GM21423 (cell line): Measurements from ENCODE around the gene SATL1.
"Not testable (repeated sequence)": the region's sequence is repeated elsewhere in the genome, so short reads cannot be mapped to it uniquely, and the experiment has no call there.

Experiments
- ATAC-seq: cut with Tn5 transposase; IDR thresholded peaks from one replicate; pipeline ENCODE4 v1.9.1; 2021; ENCODE audit warnings: mild to moderate bottlenecking, moderate library complexity; ENCODE audit not compliant: unreplicated experiment

SATL1 gene, protein sequence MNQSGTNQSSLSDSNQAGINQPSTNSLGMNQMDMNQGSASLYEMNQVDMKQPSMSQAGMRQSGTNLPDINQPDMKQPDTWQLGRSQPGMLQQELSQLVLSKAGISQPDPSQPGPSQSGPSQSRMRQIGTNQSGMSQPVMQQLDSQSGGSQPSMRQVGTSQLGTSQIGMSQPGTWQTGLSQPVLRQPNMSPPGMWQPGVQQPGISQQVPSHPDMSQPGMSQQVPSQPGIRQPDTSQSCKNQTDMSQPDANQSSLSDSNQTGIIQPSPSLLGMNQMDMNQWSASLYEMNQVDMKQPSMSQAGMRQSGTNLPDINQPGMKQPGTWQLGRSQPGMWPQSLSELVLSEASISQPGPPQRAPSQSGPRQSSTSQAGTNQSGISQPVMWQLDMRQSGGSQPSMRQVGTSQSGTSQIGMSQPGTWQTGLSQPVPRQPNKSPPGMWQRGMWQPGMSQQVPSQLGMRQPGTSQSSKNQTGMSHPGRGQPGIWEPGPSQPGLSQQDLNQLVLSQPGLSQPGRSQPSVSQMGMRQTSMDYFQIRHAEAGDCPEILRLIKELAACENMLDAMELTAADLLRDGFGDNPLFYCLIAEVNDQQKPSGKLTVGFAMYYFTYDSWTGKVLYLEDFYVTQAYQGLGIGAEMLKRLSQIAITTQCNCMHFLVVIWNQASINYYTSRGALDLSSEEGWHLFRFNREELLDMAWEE

DNA sequence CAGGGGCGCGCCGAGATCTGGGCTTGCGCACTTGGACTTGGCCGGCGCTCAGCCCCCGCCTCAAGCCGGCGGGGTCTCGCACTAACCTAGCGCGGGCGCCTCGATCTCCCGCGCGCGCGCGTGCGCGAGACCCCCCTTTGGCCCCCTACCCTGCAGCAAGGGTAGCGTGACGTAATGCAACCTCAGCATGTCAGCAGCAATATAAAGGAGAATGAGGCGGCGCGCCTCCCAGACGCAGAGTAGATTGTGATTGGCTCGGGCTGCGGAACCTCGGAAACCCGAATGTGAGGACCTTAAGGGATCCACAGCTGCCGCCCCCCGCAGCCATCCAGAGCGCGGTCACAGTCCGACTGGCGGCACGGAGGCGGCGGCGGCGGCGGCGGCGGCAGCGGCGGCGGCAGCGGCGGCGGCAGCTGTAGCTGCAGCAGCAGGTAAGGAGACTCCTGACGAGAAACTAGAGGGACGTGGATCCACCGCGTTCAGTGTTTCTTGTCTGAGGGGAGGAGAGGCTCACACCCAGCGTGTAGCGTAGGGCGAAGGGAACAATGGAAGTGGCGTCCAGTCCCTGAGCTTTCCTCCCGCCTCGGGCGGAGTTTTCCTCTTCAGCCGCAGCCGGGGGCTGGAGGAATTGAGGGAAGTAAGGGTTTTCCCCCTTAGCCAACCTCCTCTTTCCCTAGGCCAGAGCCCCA is at the start of gene SATL1, which contains the start of gene ZNF711:
Gene SATL1, minus strand, starts transcription at position 19 of the 689 bp plus-strand sequence. CDS start 134,811 bp downstream, outside the sequence.
Gene ZNF711, plus strand, starts transcription at position 231 of the 689 bp plus-strand sequence. CDS start 3,582 bp downstream, outside the sequence.
- ATAC-seq, result peak; percentile 58

DNA sequence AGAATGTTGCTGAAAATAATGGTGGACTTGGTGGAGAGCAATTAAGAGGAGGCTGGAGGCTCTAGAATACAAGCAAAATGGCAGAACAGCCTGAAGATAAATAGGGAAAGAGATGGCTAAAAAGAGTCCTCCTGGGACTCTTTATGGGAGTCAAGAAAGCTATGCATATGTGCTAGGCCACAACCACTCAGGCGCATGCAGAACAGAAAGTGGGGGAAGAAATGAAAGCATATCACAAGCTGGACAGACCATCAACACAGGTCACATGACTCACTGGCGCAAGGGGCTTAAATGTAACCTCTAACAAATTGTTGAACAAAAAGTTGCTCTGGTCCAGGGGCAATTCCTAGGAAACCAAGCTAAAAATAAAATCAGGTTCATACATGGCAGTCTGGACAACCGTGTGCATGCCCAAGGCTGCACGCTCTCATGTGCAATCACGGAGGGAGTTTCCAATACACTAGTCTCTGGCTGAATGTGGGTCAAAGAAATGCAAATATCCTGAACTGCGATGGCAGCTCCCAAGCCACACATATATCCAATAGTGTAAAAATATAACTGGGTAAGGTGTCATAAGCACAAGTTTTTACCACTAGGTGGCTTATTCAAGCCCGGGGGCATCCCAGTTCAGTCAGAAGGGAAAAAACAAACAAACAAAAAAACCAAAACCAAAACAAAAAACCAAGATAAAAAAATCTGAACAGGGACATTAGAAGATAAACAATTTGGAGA is 45.6 kb upstream of the SATL1 start:
- ATAC-seq, result no peak

DNA sequence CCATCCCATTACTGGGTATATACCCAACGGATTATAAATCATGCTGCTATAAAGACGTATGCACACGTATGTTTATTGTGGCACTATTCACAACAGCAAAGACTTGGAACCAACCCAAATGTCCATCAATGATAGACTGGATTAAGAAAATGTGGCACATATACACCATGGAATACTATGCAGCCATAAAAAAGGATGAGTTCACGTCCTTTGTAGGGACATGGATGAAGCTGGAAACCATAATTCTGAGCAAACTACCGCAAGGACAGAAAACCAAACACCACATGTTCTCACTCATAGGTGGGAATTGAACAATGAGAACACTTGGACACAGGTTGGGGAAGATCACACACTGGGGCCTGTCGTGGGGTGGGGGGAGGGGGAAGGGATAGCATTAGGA is 41.7 kb upstream of the SATL1 start:
- ATAC-seq, result not testable (repeated sequence)

DNA sequence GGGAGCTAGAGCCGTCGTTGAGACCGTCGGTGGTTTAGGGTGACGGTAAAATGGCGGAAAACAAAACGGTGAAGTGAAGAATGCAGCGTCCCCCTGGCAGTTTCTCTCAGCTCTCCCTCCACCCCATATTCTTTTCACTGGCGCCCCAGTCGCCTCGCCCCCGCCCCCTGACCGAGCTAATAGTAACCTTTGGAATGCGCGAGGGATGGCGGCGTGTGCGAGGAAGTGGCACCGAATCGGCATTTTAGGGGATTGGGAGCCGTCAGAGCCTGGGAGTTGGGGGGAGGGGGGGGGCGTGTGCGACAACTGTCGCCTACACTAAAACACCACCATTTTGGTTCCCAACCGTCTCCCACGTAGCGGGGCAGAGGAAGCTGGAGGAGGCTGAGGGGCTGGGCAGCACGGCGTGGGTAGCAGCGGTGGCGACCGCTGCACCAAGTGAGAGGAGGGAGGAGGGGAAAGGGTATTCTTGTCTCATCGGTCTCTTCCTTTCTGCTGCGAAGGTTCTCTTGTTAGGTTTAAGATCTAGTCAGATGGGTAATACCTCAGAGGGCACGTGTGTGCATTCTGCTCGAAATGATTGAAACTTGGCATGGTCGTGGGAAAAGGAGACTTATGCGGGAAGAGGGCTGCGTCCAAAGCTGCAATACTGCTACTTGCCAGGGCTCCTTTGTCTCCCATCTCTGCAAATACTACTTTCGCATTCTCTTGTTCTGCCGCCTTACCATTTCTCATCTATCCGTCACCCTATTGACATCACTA is 1.1 kb upstream of the SATL1 start:
- ATAC-seq, result peak; percentile 48

DNA sequence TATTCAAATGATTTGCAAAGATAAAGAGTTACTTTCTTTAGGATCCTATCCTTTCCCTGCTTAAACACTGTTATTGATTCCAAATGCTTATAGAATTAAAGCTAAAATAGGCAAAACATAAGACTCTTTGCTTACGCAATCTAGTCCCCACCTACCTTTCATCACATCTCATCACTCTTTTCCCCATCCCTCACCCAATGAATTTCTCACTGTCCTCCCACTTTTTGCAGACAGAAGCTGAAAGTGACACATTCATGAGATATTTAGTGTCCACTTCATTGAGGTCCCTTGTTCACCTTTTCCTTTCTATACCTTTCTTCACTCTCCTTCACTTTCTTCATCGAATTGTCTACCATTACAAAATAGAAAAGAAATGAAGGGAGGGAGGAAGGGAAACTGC is 424 bp downstream of the SATL1 start:
- ATAC-seq, result no peak

DNA sequence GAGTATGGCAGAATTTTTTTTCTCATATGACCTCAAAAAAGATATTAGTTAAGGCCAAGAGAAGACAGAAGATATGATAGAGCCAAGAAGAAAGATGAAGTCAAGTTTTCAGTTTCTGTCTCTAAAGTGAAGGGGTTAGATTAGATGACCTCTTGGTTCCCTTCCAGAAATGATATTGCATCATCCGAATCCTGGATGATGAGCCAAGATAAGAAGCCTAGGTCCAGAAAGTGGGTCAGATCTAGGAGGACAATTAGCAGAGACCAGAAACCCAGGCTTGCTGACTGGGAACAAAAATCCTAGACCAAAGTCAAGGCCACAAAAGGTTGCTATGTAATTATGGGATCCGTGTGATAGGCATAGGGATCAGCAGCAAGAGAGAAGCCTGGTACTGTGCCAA is 20.2 kb downstream of the SATL1 start:
- no peak for ATAC-seq

DNA sequence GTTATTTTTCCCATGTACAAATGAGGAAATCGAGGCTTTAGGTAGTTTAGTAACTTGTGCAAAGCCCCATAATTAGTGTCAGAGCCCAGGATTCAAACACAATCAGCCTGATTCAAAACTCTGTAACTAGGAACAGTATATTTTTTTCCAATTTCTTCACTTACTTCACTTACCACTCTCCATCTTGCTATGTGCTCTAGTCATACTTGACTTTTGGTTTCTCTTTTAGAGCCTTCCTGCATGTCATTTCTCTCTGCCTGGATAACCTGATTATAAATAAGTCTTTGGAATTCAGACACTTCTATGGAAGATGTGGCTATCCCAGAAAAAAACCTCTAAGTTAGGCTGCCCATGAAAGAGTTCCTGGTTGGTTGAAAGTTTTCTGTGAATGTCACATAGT is 22.2 kb downstream of the SATL1 start:
- ATAC-seq, result no peak

DNA sequence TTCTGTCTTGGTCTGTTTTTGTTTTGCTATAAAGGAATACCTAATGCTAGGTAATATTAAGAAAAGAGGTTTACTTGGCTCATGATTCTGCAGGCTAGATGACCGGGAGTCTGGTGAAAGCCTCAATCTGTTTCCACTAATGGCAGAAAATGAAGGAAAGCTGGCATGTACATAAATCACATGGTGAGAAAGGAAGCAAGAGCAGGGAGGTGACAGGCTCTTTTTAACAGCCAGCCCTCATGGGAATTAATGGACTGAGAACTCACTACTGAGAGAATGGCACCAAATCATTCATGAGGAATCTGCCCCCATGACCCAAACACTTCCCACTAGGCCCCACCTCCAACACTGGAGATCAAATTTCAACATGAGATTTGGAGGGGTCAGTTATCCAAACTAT is 27.6 kb downstream of the SATL1 start:
- no peak for ATAC-seq

DNA sequence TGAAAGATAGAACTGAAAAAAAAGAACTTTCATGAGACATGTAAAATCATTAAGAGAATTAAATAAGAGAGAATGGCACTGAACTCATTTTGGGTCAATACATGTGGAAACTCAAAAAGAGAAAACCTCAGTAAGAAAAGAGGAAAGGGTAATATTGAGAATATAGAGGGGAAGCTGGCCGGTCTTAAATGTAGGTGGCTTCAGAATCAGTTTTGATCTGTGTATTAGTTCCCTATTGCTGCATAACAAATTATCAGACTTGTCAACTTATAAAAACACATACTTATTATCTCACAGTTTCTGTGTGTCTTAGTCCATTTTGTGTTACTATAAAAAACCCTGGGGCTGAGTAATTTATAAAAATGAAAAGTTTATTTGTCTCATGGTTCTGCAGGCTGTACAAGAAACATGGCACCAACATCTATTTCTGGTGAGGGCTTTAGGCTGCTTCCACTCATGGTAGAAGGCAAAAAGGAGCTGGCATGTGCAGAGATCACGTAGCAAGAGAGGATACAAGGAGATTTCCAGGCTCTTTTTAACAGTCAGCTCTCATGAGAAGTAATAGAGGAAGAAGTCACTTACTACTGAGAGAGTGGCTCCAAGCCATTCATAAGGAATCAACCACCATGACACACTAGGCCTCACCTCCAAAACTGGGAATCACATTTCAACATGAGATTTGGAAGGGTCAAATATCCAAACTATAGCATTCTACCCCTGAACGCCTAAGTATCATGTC is 29.6 kb downstream of the SATL1 start:
- ATAC-seq, result no peak

DNA sequence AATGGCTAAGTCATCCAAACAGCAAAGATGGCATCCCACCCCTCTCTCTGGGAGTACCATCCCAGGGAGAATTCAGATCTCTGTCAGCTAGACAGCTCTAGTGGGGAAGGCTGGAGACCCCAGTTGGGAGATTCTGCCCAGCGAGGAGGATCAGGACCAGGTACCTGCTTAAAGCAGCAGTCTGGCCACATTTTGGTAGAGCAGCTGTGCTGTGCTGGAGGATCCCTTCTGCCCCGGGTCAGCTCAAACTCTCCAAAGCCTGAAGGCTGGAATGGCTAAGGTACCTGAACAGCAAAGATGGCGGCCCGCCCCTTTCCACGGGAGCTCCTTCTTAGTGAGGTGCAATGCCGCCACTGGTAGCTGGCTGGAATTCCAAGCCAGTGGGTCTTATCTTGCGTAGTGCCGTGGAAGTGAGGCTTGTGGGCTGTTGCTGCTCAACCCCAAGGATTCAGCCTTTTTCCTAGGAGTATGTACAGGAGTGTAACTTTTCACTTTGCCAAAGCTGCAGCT is 40.1 kb downstream of the SATL1 start:
- ATAC-seq, result no peak

DNA sequence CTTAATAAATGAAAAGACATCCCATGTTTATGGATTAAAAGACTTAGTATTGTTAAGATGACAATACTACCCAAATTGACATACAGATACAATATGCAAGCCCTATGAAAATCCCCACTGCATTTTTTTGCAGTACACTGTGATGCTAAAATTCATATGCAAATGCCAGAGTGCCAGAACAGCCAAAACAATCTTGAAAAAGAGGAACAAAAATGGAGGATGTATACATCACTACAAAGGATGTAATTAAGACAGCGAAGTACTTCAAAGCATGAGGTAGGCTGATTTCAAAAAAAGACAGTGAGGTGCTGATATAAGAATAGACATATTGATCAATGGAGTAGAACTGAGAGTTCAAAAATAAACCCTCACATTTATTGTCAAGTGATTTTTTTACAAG is 47.3 kb downstream of the SATL1 start:
- no peak for ATAC-seq

DNA sequence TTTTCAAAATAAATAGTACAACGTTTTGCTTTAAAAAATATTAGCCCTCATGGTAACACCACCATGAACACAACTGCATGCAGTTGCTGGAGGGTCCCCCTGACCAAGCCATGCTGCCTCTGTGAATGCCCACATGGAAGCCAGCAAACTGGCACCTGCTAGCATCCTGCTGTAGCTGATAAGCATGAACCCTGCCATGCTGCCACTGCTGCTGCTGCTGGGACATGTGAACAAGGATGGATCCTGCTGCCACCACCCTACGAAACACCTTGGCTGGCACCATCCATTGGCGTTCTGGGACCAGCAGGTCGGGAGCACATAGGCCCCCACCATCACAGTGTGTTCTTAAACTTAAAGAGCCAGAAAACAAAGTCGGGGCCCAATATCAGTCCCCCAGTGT is 83.9 kb downstream of the SATL1 start:
- no peak for ATAC-seq

DNA sequence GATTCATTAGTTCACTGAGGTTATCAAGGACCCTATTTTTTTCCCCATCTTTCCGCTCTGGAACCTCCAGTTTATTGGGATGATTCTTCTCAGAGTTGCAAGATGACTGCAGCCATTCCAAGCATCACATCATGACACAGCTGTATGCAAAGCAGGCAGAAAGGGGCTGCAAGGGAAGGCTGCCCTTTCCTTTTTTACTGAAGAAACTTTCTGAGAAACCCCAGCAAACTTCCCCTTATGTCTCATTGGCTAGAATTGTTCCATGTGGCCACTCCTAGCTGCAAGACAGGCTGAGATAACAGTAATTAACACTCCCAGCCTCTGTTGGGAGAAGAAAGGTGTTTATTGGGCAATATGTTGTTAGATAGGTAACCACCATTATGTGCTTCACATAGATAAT is 102.6 kb downstream of the SATL1 start:
- ATAC-seq, result peak; percentile 56

DNA sequence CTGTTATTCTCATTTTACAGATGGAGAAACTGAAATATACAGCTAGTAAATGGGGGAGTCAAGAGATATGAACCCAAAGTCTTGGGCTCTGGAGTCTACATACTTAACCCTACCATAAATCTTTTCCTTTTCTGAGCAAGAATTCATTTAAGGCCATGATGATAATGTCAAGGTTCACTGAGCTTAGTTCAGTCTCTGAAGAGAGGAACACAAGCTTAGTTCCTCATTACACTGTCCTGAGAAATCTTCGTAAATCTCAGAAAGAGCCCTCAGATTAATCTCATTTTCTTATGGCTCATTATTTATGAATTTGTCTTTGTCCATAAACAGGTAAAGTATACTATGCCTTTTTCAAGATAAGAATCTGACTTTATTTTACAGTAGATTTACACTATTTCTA is 104.2 kb downstream of the SATL1 start:
- no peak for ATAC-seq

DNA sequence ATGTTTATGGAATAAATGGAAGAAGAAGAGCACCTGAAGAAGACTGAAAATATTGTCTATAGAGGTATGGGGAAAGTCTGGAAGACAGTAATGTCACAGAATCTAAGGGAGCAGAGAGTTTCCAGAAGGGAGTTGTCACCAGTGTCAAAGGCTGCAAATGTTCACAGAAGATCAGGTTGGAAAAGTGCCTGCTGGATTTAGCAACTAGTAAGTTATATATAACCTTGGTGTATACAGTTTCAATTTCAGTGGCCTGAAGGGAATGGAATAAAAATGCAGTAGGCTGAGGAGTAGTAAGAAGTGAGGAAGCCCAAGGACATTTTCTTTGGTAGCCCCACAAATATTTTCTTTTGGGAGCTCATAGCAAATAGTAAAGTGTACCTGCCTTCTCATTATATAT is 107.2 kb downstream of the SATL1 start:
- no peak for ATAC-seq

DNA sequence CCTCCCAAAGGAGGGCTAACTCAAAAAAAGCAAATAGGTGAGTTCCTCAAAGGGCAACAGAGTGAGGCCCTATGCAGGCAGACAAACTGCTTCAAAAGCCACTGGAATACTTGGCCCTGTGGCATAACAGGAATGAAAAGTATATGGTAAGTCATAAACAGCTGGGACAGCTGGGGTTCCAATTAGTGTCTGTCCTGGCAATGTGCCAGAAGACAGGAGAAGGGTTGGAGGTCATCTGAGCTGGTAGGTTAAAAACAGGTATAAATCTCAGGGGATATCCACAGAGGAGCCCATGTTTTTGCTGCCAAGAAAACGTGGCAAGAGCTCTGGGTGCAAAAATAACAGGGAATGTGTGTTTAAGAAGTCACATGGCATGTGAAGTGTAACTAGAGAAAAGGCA is 128.3 kb downstream of the SATL1 start:
- no peak for ATAC-seq

DNA sequence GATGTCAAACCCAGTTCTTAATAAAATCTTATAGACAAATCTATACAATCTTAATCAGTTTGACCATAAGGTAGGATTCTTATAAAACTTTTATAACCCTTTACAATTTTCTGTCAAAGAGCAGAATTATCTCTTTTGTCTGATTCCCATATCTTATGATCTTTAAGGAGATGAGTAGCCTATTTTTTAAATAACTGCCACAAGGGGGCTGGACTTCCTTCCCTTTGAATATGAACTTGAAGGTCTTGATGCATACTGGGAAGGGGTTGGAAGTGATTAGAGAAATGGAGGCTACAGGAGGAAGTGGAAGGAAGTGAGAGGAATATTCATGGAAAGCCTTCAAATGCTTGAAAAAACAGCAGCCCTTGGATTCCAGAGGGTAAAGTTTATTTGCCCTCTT is 128.8 kb downstream of the SATL1 start:
- ATAC-seq, result no peak

DNA sequence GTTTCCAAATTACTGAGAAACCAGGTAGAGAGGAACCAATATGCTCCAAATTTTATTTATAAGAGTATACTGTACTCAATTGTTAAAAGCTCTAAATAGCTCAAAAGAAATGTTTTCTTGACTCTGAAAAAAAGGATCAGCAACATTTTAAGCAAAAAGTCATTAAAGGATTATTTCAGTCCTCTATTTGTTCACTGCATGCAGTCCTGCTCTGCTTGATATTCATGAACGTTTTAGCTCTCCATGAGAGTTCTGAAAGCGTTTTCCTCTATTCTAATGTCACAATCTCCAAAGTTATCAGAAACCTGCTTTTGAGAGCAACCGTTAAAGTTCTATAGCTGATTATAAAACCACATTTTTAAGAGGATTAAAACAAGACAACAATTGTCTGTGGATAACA is 129.4 kb downstream of the SATL1 start:
- ATAC-seq, result no peak

DNA sequence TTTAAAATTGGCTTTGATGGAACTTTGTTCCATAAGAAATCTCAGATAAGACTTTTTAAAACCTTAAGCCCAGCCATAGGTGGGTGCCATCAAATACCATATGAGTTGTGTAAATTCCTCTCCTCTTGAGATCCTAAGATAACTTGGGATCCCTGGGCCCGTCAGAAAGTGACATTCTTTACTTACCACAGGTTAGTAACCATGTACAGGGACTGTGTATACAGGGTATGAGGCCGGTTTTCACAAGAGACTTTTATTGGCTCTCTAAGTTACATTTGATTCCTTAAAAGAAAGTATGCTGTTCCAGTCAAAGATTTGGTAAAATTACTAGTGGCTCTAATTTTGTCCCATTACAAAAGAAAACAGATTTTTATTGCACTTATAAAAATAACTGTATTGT is 129.8 kb downstream of the SATL1 start:
- ATAC-seq, result no peak
